ENCODE measurements around the gene TMEM170A.
A peak's percentile ranks its signal among the peaks of the same experiment; 100 is the strongest.
"Not testable (repeated sequence)": the region's sequence is repeated elsewhere in the genome, so short reads cannot be mapped to it uniquely, and the experiment has no call there.

Gene TMEM170A

GRCh38 chr16:75471723-75472633 lies 7.5 kb upstream of the TMEM170A start:
- Histone ChIP-seq H3K9ac (ENCODE audit: low read depth in 1 of 2, low read length in 2 of 2) (no peak overlapping the region), H3K9me3 (ENCODE audit: control insufficient read depth in 2 of 2, low read length in 2 of 2) (no peaks in the 10 kb centered on the region), H3K27me3 (ENCODE audit: control insufficient read depth in 2 of 2, insufficient read depth in 2 of 2, low read length in 2 of 2) (no peaks in the 10 kb centered on the region), H3K36me3 (ENCODE audit: control insufficient read depth in 2 of 2, insufficient read depth in 2 of 2, low read length in 2 of 2) (no peaks in the 10 kb centered on the region), H3K4me3 (ENCODE audit: low read length in 2 of 2) (no peak overlapping the region), H3K4me1 (ENCODE audit: control insufficient read depth in 2 of 2, insufficient read depth in 2 of 2, low read length in 2 of 2) (no peaks in the 10 kb centered on the region), H3K27ac (ENCODE audit: low read depth in 2 of 2, low read length in 2 of 2) (no peak overlapping the region)

- no peaks in the 10 kb centered on the region for H3K36me3 ChIP-seq (ENCODE audit: control insufficient read depth in 2 of 2, insufficient read depth in 2 of 2, low read length in 2 of 2)
- H3K4me1 ChIP-seq (ENCODE audit: control insufficient read depth in 2 of 2, insufficient read depth in 2 of 2, low read length in 2 of 2): peaks cover 0 to 11% of the 10 kb centered on the region in 2 donors
- no peak overlapping the region for H3K27ac ChIP-seq (ENCODE audit: low read depth in 2 of 2, low read length in 2 of 2)
- H3K4me3 ChIP-seq (ENCODE audit: low read length in 2 of 2): no peak overlapping the region
- no peaks in the 10 kb centered on the region for H3K9me3 ChIP-seq (ENCODE audit: control insufficient read depth in 2 of 2, low read length in 2 of 2)
- H3K27me3 ChIP-seq (ENCODE audit: control insufficient read depth in 2 of 2, insufficient read depth in 2 of 2, low read length in 2 of 2): no peaks in the 10 kb centered on the region
- H3K9ac ChIP-seq (ENCODE audit: low read depth in 1 of 2, low read length in 2 of 2): no peak overlapping the region
Measured at GRCh38 chr16:75466760-75467159, 2.3 kb upstream of the TMEM170A start.

DNA sequence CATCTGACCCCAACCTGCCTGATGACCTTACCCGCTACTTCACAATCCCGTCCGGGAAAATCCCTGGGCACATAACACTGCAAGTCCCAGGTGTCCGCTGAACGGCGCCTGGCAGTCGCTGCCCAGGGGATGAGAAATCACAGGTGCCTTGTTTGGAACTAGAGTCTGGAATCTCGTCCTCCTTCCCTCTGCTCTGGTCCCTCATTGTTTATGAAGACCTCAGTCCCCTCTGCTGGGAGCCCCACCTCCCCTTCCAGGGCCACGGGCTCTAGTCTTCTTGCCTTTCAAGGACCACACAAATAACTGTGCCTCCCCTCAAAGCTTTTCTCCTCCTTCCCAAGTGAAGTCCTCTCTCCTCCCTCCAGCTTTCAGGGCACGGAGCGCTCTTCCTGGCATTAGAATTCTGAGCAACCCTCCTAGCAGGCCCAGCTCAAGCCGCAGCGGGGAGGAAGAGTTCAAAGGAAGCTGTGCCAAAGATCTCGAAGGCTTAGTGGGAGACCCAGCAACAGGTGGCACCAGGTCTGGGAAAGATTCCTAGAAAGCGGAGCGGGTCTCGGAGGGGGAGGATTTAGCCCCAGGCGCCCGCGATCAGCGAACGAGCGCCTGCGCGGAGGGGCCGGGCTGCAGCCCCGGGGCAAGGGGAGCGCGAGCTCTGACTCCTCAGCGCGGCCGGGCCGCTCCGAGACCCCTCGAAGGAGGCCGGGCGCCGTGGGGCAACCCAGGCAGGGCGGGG lies 934 bp downstream of the TMEM170A start:
- H3K9me3 ChIP-seq (ENCODE audit: control insufficient read depth in 2 of 2, low read length in 2 of 2); H3K36me3 ChIP-seq (ENCODE audit: control insufficient read depth in 2 of 2, insufficient read depth in 2 of 2, low read length in 2 of 2); H3K27me3 ChIP-seq (ENCODE audit: control insufficient read depth in 2 of 2, insufficient read depth in 2 of 2, low read length in 2 of 2): not testable (repeated sequence)
- Histone ChIP-seq H3K9ac (ENCODE audit: low read depth in 1 of 2, low read length in 2 of 2) (peak overlapping the region; percentile 80 to 96), H3K4me1 (ENCODE audit: control insufficient read depth in 2 of 2, insufficient read depth in 2 of 2, low read length in 2 of 2) (peaks cover 13 to 29% of the 10 kb centered on the region in 2 donors), H3K4me3 (ENCODE audit: low read length in 2 of 2) (peak overlapping the region; percentile 82 to 98), H3K27ac (ENCODE audit: low read depth in 2 of 2, low read length in 2 of 2) (peak overlapping the region; percentile 98 to 100)

DNA sequence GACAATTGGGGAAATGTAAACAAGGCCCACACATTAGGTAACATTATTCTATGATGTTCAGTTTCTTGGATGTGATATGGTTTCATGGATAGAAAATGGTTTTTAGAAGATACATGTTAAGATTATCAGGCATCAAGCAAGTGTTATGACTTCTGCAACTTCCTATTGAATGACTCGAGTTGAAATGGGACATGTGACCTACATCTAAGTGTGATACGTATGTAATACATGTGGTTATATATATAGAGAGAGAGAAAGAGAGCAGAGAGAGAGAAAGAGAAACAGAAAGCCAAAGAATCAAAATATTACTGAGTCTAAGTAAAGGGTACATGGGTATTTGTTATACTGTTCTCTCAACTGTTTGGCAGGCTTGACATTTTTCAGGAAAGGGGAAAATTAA lies 1.7 kb downstream of the TMEM170A start:
- Histone ChIP-seq H3K4me1 (ENCODE audit: control insufficient read depth in 2 of 2, insufficient read depth in 2 of 2, low read length in 2 of 2) (peaks cover 13 to 36% of the 10 kb centered on the region in 2 donors), H3K36me3 (ENCODE audit: control insufficient read depth in 2 of 2, insufficient read depth in 2 of 2, low read length in 2 of 2) (no peaks in the 10 kb centered on the region), H3K9me3 (ENCODE audit: control insufficient read depth in 2 of 2, low read length in 2 of 2) (no peaks in the 10 kb centered on the region), H3K4me3 (ENCODE audit: low read length in 2 of 2) (peak overlapping the region; percentile 25 to 82), H3K9ac (ENCODE audit: low read depth in 1 of 2, low read length in 2 of 2) (peak overlapping the region; percentile 47 to 49), H3K27me3 (ENCODE audit: control insufficient read depth in 2 of 2, insufficient read depth in 2 of 2, low read length in 2 of 2) (no peaks in the 10 kb centered on the region), H3K27ac (ENCODE audit: low read depth in 2 of 2, low read length in 2 of 2) (peak overlapping the region in 1 of 2 donors; percentile 98)

GRCh38 chr16:75461575-75461974 lies 2.9 kb downstream of the TMEM170A start:
- Histone ChIP-seq H3K9ac (ENCODE audit: low read depth in 1 of 2, low read length in 2 of 2) (no peak overlapping the region), H3K4me3 (ENCODE audit: low read length in 2 of 2) (no peak overlapping the region), H3K27ac (ENCODE audit: low read depth in 2 of 2, low read length in 2 of 2) (peak overlapping the region; percentile 4 to 17), H3K36me3 (ENCODE audit: control insufficient read depth in 2 of 2, insufficient read depth in 2 of 2, low read length in 2 of 2) (no peaks in the 10 kb centered on the region), H3K9me3 (ENCODE audit: control insufficient read depth in 2 of 2, low read length in 2 of 2) (no peaks in the 10 kb centered on the region), H3K4me1 (ENCODE audit: control insufficient read depth in 2 of 2, insufficient read depth in 2 of 2, low read length in 2 of 2) (peaks cover 24 to 49% of the 10 kb centered on the region in 2 donors), H3K27me3 (ENCODE audit: control insufficient read depth in 2 of 2, insufficient read depth in 2 of 2, low read length in 2 of 2) (no peaks in the 10 kb centered on the region)

GRCh38 chr16:75460446-75460845 lies 4.0 kb downstream of the TMEM170A start:
- no peak overlapping the region for H3K27ac ChIP-seq (ENCODE audit: low read depth in 2 of 2, low read length in 2 of 2)
- no peak overlapping the region for H3K9ac ChIP-seq (ENCODE audit: low read depth in 1 of 2, low read length in 2 of 2)
- no peak overlapping the region for H3K4me3 ChIP-seq (ENCODE audit: low read length in 2 of 2)
- H3K9me3 ChIP-seq (ENCODE audit: control insufficient read depth in 2 of 2, low read length in 2 of 2): no peaks in the 10 kb centered on the region
- H3K27me3 ChIP-seq (ENCODE audit: control insufficient read depth in 2 of 2, insufficient read depth in 2 of 2, low read length in 2 of 2): no peaks in the 10 kb centered on the region
- peaks cover 27 to 58% of the 10 kb centered on the region in 2 donors for H3K4me1 ChIP-seq (ENCODE audit: control insufficient read depth in 2 of 2, insufficient read depth in 2 of 2, low read length in 2 of 2)
- H3K36me3 ChIP-seq (ENCODE audit: control insufficient read depth in 2 of 2, insufficient read depth in 2 of 2, low read length in 2 of 2): no peaks in the 10 kb centered on the region

DNA sequence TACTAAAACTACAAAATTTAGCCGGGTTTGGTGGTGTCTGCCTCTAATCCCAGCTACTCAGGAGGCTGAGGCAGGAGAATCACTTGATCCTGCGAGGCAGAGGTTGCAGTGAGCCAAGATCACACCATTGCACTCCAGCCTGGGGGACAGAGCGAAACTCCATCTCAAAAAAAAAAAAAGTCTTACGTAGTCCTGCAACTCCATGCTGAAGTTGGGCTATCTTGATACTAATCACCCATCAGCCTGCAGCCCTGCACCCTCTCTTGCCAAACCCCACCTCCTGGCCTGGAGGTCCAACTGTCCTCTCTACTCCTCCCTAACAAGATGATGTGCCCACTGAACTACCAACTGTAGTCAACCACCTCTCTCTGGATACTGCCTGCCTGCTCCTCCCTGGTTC lies 4.8 kb downstream of the TMEM170A start:
- H3K36me3 ChIP-seq (ENCODE audit: control insufficient read depth in 2 of 2, insufficient read depth in 2 of 2, low read length in 2 of 2): no peaks in the 10 kb centered on the region
- no peaks in the 10 kb centered on the region for H3K27me3 ChIP-seq (ENCODE audit: control insufficient read depth in 2 of 2, insufficient read depth in 2 of 2, low read length in 2 of 2)
- H3K9me3 ChIP-seq (ENCODE audit: control insufficient read depth in 2 of 2, low read length in 2 of 2): no peaks in the 10 kb centered on the region
- H3K27ac ChIP-seq (ENCODE audit: low read depth in 2 of 2, low read length in 2 of 2): no peak overlapping the region
- H3K4me3 ChIP-seq (ENCODE audit: low read length in 2 of 2): no peak overlapping the region
- H3K9ac ChIP-seq (ENCODE audit: low read depth in 1 of 2, low read length in 2 of 2): no peak overlapping the region
- peaks cover 29 to 58% of the 10 kb centered on the region in 2 donors for H3K4me1 ChIP-seq (ENCODE audit: control insufficient read depth in 2 of 2, insufficient read depth in 2 of 2, low read length in 2 of 2)

GRCh38 chr16:75458439-75458838 lies 6.0 kb downstream of the TMEM170A start:
- H3K9me3 ChIP-seq (ENCODE audit: control insufficient read depth in 2 of 2, low read length in 2 of 2): no peaks in the 10 kb centered on the region
- H3K9ac ChIP-seq (ENCODE audit: low read depth in 1 of 2, low read length in 2 of 2): peak overlapping the region in 1 of 2 donors; percentile 8
- H3K4me3 ChIP-seq (ENCODE audit: low read length in 2 of 2): peak overlapping the region; percentile 14 to 58
- H3K27ac ChIP-seq (ENCODE audit: low read depth in 2 of 2, low read length in 2 of 2): peak overlapping the region; percentile 63 to 66
- H3K36me3 ChIP-seq (ENCODE audit: control insufficient read depth in 2 of 2, insufficient read depth in 2 of 2, low read length in 2 of 2): no peaks in the 10 kb centered on the region
- no peaks in the 10 kb centered on the region for H3K27me3 ChIP-seq (ENCODE audit: control insufficient read depth in 2 of 2, insufficient read depth in 2 of 2, low read length in 2 of 2)
- H3K4me1 ChIP-seq (ENCODE audit: control insufficient read depth in 2 of 2, insufficient read depth in 2 of 2, low read length in 2 of 2): peaks cover 36 to 58% of the 10 kb centered on the region in 2 donors

- Histone ChIP-seq H3K4me1 (ENCODE audit: control insufficient read depth in 2 of 2, insufficient read depth in 2 of 2, low read length in 2 of 2) (peaks cover 37 to 61% of the 10 kb centered on the region in 2 donors), H3K4me3 (ENCODE audit: low read length in 2 of 2) (peak overlapping the region; percentile 14 to 58), H3K9ac (ENCODE audit: low read depth in 1 of 2, low read length in 2 of 2) (peak overlapping the region in 1 of 2 donors; percentile 8), H3K9me3 (ENCODE audit: control insufficient read depth in 2 of 2, low read length in 2 of 2) (no peaks in the 10 kb centered on the region), H3K27me3 (ENCODE audit: control insufficient read depth in 2 of 2, insufficient read depth in 2 of 2, low read length in 2 of 2) (no peaks in the 10 kb centered on the region), H3K27ac (ENCODE audit: low read depth in 2 of 2, low read length in 2 of 2) (peak overlapping the region; percentile 63 to 66), H3K36me3 (ENCODE audit: control insufficient read depth in 2 of 2, insufficient read depth in 2 of 2, low read length in 2 of 2) (no peaks in the 10 kb centered on the region)
Measured at GRCh38 chr16:75458029-75458428, 6.5 kb downstream of the TMEM170A start.

- Histone ChIP-seq H3K9ac (ENCODE audit: low read depth in 1 of 2, low read length in 2 of 2) (peak overlapping the region in 1 of 2 donors; percentile 29), H3K36me3 (ENCODE audit: control insufficient read depth in 2 of 2, insufficient read depth in 2 of 2, low read length in 2 of 2) (no peaks in the 10 kb centered on the region), H3K27ac (ENCODE audit: low read depth in 2 of 2, low read length in 2 of 2) (peak overlapping the region; percentile 38 to 43)
Measured at GRCh38 chr16:75457485-75458021, 6.9 kb downstream of the TMEM170A start.

More at GRCh38 chr16:75457485-75458021, 6.9 kb downstream of the TMEM170A start:
- H3K4me1 ChIP-seq (ENCODE audit: control insufficient read depth in 2 of 2, insufficient read depth in 2 of 2, low read length in 2 of 2): peaks cover 39 to 59% of the 10 kb centered on the region in 2 donors
- H3K4me3 ChIP-seq (ENCODE audit: low read length in 2 of 2): no peak overlapping the region
- H3K9me3 ChIP-seq (ENCODE audit: control insufficient read depth in 2 of 2, low read length in 2 of 2): no peaks in the 10 kb centered on the region
- H3K27me3 ChIP-seq (ENCODE audit: control insufficient read depth in 2 of 2, insufficient read depth in 2 of 2, low read length in 2 of 2): no peaks in the 10 kb centered on the region

Measured in mucosa of rectum (tissue), 2 donors.